GM18517 (cell line): ENCODE results near the gene KCNA10.
"Not testable (repeated sequence)": the region's sequence is repeated elsewhere in the genome, so short reads cannot be mapped to it uniquely, and the experiment has no call there.

Experiments used
- ATAC-seq: cut with Tn5 transposase; IDR thresholded peaks from one replicate; pipeline ENCODE4 v1.9.1; 2021; ENCODE audit warnings: mild to moderate bottlenecking, moderate library complexity; ENCODE audit not compliant: unreplicated experiment

Gene KCNA10

DNA sequence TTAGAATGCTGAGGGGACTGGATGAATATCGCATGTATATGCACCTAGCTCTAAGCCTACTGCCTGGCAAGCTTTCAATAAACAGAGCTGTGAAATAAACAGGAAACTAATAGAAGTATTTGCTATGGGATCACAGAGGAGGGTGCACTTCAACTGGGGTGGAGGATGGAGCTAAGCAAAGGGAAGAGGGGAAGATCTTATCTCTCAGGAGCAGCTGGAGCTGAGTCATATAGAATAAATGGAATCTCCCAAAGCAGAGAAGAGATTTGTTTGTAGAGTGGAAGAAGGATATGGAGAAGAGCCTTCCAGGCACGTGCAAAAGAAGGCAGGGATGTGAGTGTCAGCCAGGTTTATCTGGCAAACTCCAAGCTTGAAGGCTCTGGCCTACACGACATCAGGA, 17.0 kb upstream of the KCNA10 start:
- ATAC-seq, result no peak

DNA sequence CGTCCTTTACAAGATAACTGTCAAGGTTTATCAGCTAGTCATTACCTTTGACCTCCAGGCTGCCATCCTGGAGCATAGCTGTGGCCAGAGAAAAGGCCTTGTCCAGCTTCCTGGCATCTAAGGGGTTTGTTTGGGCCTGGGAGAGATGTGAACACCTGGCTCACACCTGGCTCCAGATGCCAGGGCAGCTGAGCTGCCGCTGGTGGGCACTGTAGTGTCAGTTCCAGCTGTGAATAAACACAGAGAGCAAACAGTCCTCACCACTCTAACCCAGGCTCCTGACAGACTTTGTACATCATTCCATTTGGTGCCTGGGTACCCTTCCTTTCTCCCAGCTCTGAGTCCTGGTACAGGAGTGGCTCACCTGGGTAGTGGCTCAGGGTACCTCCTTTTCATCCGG, 14.3 kb upstream of the KCNA10 start:
- ATAC-seq, result no peak

DNA sequence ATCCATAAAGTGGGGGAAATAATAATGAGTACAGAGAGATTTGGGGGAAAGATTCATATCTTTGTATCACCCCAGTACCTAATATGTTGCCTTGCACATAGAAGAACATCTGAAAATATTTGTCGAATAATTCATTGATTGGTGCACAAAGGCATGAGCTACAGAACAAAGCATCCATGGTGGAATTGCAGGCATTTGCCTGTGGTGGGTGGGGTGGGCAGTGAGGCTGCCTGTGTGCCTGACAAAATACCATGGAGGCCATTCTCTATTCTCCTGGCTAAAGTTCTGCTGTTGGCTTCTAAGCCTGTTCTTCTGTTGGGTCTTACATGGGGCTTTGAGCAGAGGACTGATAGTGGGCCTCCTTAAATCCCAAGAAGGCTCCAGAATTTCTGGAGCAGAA, 10.0 kb upstream of the KCNA10 start:
- no peak for ATAC-seq

DNA sequence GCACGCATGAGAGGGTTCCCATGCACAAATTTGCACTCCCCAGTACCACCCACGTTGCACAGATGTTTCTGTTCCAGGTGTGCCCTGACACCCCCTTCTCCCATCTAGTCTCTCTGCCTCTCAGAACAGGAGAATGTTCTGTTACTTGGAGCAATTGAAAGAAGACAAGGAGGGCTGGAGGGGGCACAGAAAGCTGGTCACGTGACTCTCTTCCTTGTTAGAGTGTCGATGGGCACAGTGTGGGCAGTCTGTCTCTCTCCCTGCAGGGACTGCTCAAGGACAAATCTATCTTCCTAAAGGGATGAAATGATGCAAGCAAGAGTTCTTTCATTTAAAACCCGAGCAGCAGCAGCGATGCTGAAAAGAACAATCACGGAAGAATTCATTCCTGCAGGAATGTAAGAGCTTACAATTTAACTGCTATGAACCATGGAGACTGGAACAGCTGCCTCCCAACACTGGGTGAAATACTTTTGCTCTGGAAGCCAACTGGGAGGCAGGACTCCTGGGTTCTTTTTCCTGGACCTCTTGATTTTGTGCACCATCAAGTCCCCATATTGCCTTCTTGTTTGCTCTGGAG, 7.3 kb upstream of the KCNA10 start:
- ATAC-seq, result no peak

DNA sequence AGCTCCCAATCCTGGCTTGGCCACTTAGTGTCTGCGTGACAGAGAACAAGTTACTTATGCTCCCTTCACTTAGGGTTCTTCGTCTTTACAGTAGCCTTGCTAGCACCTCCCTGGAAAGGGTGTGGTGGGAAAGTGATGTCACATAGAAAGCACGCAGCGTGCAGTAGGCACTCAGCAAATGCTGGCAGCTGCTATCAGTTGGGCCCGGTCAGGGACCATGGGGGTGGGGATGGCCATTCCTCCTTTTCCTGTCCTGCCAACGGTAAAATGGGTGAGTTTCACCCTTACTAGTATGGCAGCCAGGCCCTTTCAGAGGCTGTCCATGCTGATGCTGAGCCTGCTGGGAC, 6.2 kb upstream of the KCNA10 start:
- no peak for ATAC-seq

DNA sequence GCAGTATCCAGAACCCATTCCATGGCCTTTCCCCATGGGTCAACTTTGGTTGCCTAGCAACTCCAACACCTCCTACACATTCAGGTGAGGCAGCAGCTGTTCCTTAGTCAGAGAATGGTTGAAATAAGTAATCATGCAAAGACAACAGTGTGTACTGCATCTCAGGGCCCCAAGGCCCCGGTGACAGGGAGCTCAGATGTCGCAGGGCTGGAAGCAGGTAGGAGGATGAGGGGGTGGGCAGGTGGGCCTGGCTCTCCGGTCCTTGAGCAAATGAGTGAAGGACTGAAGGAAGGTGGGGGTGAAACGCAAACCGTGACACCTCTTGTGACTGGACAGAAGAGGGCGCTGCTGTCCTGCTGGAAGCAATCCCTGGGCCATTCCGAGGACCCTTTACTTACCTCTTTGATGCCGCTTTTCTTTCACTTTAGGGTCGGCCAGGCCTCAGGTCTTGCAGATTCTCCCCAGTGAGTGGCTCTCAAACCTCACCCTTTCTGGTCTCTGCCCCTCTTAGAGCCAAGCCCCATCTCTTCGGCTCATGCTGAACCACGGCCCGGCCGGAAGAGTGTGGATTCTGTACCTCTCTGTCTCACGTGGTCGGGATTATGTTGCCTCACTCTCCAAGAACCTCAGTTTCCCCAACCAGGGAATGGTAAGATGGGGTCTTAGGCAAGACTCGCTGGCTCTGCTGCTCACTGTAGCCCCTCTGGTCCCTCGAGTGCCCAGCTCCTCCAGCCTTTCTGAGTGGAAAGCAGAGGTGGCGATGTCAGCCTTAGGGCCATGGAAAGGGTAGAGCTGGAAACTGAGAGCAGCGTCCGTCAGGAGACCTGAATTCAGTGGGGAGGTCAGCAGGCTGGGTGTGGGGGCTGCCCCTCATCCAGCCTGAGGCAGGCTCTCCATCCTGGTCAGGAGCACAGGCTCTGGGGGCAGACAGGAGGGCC, 5.6 kb upstream of the KCNA10 start:
- ATAC-seq, result no peak

DNA sequence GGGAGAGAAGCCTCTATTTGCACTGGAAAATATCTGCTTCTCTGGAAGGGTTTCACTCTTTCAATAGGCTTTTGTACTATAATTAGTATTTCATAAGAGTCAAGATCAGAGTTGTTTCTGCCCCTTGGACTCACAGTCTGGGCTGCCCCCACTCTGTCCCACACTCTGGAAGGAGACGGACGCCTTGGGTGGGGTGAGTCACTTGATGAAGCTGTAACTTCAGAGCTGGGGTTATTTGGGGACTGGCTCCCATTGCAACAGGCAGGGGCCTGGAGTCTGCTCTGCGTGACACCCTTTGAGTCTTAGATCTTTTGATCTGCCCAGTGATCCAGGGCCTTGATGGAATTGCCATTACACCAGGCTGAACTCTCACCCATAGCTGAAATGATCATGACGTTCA, 4.0 kb upstream of the KCNA10 start:
- no peak for ATAC-seq

DNA sequence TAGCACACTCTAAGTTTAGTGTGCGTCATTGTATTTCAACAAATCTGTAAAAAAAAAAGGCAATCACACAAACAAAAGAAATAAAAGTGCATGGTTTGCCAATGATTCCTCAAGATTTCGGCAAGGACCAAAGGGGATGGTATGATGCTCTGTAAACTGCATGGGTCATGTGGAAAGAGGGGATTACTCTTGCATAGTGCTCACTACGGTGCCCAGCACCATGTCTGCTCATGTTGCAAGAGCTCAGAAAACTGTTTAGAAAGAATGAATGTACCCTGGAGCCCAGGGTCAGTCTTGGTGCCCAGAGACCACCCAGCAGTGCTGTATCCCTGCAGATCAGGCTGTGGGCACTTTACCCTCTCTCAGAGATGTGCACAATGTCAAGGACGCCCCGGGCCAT, 3.6 kb upstream of the KCNA10 start:
- ATAC-seq, result no peak

DNA sequence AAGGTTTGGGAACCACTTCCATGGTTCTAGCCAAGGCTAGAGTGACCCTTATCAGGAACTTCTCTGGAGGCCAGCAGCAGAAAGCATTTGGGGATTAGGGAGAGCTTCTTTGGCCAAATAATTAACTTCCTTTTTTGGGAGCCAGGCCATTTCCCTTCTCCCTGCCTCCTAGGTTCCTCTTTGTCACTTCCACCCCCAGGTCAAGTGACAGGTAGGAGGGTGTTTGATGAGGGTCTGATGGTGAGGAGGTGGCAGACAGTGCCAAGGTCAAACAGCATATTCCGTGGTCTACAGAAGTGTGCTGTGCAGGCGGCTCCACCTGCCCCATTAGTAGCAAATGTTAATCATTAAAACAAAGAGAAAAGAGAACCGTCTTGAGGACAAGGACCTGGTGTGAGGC, 1.9 kb upstream of the KCNA10 start:
- ATAC-seq, result no peak

DNA sequence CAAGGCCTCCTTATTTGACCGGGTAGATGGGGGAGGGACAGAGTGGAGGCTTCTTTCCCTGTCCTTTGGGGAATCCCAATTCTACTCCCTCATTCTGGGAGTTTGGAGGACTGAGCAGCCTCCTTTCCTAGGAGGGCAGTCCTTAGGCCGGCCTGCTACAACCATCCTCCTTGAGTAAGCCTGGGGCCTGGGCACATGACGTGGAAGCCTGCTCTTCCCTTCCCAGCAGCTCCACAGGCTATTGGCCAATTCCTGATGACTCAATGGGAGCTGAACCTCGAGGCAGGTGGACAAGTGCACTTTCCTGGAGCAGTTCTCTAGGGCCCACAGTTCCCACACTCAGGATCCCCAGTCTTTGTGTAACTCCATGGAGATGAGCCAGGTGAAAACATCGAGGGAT, 3.1 kb downstream of the KCNA10 start:
- no peak for ATAC-seq

DNA sequence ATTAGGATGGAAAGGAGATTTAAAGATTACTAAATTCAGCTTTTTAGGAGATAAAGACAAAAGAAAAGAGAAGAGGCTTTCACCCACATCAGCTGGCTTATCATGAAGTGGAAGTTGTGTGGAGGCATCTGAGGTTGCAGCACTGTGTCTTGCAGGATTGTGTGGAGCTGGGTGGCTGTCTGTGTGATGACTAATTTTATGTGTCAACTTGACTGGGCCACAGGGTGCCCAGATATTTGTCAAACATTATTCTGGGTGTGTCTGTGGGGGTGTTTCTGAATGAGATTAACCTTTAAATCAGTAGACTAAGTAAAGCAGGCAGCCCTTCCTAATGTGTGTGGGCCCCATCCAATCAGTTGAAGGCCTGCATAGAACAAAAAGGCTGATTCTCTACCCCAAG, 3.9 kb downstream of the KCNA10 start:
- ATAC-seq, result no peak

DNA sequence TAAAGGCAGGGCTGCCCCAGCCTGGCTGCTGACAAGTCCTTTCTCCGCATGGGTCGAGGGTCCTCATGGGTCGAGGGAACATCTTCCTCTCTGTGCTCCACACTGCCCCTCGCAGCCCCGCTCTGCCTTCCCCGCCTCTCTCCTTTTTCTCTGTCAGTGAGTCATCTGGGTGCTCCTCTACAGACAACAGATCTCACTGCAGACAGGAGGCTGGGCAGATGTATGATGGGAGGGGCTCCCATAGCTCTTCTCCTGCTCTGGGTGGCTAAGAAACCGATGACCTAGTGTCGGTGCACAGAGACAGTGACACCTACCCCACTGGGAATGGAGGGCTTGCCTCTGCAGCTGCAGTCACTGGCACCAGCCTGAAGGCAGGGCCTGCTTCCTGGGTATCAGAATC, 5.5 kb downstream of the KCNA10 start:
- ATAC-seq, result no peak

DNA sequence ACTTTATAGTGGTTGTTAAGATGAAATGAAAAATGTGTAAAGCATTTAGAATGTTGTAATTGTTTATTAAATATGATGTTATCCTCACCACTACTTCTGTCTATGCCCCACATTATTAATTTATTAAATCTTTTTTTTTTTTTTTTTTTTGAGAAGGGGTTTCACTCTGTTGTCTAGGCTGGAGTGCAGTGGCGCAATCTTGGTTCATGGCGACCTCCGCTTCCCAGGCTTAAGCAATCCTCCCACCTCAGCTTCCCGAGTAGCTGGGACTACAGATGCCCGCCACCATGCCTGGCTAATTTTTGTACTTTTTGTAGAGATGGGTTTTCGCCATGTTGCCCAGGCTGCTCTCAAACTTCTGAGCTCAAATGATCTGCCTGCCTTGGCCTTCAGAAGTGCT, 7.5 kb downstream of the KCNA10 start:
- ATAC-seq, result no peak

DNA sequence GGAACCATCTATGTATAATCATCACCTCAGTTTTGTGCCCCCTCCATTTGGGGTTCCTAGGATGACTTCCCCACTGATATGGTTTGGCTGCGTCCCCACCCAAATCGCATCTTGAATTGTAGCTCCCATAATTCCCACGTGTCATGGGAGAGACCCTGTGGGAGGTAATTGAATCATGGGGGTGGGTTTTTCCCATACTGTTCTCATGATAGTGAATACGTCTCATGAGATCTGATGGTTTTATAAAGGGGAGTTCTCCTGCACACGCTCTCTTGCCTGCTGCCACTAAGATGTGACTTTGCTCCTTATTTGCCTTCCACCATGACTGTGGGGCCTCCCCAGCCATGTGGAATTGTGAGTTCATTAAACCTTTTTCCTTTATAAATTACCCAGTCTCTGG, 8.1 kb downstream of the KCNA10 start:
- not testable (repeated sequence) for ATAC-seq

DNA sequence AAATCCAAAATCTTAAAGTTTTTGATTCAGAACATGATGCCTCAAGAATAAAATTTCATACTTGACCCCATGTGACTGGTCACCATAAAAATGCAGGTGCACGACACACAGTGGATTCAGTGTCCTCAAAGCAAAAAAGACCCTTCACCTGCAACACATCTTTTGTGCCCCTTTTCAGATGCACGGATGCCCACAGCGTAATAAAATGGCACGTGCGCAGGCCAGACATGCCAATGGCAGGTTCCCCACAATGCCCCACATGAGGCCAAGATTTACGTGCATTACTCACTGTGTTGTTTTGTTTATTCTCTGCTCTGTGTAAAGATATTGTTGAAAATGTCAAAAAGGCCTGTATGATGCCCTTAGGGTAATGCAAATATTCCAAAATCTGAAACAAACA, 9.3 kb downstream of the KCNA10 start:
- ATAC-seq, result no peak

DNA sequence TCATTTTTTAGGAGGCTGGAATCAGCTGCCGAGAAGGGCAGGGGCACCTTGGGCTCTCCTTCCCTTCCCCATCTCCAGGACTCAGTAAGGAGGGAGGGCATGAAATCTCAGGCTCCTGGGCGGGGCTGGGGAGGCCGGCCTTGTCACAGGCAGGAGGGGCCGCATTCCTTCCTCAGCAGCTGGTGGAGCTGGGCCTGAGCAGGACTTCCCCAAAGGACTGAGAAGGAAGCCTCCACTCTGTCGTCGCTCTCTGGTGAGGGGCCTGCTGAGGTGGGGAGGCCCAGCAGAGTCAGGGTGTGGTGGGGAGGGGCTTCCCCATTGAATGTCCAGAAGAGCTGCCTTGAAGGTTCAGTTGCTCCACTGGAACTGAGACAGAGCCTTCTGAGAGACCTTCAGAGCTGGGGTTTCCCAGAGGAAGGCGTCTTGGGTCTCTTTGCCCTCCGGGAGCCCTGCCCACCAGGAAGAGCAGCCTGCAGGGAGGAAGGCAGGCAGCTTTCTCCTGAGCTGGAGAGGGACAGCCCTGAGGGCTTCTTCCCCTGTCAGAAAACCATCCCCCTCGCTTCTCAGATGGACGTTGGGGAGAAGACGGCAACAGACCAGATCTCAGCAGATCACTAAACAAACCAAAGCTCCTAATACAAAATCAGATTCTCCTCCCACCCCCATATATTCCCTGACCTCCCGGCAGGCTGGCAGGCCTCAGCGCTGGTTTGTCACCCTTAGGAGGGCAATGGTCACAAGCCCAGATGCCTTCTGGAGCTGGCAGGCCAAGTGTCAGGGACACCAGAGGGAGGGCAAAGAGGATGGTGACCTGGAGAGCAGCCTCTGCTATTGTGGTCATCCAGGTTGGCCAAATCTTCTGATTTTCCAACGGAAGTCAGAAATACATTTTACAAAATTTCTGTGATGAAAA, 10.7 kb downstream of the KCNA10 start:
- no peak for ATAC-seq

DNA sequence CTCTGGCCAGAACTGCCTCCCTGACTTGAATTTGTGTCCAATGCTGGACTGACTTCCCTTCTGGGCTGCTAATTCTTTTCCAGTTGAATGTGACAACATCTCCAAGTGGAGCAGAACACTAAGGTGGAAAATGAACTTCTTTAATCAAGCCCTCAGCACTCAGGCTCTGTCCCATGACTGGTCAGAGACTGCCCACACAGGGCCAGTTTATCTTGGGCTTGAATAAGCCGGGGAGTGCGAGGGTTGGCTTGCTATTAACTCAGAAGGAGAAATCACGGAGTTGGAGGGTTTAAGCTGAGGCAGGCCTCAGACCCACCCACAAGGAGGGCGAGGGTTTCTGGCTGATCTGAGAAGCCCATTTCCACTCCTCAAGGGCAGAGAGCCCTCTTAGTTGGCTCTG, 12.4 kb downstream of the KCNA10 start:
- no peak for ATAC-seq

DNA sequence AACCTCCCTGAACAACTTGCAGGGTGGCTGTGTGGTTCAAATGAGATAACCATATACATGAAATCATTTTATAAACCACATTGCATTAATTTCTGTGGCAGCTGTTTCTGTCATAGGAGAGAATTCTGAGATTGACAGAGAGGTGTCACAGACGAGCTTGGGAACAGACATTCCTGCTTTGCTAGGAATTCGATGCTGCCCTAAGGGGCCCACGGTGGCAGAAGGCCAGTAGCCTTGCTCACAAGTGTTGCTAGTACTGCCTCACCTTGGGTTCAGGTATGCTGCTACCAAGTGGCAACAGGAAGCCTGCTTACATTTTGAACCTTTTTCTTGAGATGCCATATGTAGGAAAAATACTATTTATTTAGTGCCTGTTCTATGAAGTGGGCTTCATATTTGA, 13.4 kb downstream of the KCNA10 start:
- ATAC-seq, result no peak

DNA sequence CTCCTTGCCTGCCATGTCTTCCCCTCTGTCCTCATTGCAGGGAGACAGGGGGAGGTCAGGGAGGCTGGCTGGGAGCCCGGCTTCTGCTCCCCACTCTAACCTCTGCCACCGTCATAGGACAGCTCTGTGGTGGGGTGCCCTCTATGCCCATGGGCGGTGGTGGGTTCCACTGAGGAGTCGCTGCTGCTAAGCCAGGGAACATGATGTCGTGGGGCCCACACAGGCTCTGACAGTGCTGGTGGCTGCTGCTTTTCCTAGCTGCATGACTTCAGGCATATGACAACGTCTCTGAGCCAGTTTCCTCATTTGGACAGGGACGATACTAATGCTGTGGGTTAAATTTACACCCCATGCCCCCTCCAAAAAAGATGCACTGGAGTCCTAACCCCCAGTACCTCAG, 14.7 kb downstream of the KCNA10 start:
- ATAC-seq, result no peak

DNA sequence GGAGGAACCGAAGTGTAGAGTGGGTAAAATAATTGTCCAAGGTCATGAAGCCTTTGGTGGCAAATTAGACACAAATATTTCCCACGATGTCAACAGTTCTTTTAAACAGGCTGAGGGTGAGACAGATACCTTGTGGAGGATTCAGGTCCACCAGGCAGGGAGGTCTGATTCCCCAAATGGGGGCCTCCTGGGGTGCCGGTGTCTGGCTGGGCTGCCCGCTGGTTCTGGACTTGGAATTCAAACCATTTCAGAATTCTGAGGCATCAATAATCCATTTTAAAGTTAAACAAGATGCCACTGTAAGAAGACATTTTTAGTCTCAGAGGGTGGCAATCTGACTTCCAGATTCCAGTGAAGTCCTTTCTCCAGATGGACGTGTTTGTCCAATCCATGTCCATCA, 15.5 kb downstream of the KCNA10 start:
- no peak for ATAC-seq

DNA sequence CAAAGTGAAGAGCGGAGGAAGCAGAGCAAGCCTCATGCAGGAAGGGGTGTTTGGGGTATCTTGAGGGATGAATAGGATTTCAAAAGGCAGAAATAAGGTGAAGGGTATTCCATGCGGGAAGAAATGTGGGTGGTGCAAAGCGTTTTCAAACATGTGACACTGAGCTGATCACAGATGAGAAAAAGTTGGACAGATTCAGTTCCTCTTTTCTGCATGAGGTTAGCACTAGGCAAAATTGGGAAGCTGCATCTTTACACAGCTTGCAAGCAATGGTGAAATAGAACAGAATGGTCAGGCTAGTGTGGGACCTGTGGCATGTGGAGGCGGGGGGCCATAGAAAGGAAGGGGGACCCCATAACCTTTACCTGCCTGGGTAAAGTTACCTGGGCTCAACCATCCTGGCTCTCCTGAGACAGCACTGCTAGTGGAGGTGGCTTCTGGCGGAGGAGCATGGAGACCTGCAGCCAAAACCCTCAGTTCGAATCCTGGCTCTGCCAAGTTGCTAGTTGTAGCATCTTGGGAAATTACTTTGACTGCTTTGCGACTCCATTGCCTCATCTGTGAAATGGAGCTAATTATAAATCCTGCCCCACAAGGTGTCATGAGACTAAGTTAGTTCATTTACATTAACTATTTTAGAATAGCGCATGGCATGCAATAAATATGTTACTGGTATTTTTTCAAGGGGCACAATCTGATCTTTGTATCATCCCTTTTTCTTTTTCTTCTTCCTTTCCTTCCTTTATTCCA, 16.4 kb downstream of the KCNA10 start:
- no peak for ATAC-seq
